OCI-LY7 (cell line): Measurements from ENCODE around the gene TMPRSS6. TPM values are rescaled to one million over a fixed set of nuclear protein-coding genes. Genes with fewer than 3 reads are reported as not detected.

Source experiments
- BruUV-seq: library from RNA; stranded (reverse); fragments of 400-500 nt; replicated peaks from 2 replicates; lab custom pipeline; 2021; lab: Mats Ljungman, UMichigan
- CTCF ChIA-PET: fragments of 300-600 bp; sonication (Branson Sonifier 250); formaldehyde crosslinking; loops from one replicate; lab custom pipeline; 2022; ENCODE audit warnings: antibody characterized with exemption; ENCODE audit not compliant: unreplicated experiment; lab: Charles Lee
- POLR2A ChIA-PET: fragments of 300-600 bp; sonication (Branson Sonifier 250); formaldehyde crosslinking; loops from one replicate; lab custom pipeline; 2022; ENCODE audit warnings: antibody characterized with exemption; lab: Charles Lee
- DNase-seq: peaks from one replicate; pipeline ENCODE4 v3.0.0-alpha.2; 2015; ENCODE audit warnings: low spot score
- H2AFZ ChIP-seq: fragments of 200-600 bp; sonication (generic), shearing (Covaris generic); 2 replicates; pipeline ENCODE4 v1.6.1; 2014; ENCODE audit warnings: mild to moderate bottlenecking, antibody characterized with exemption, low read length, moderate library complexity
- H3K27ac ChIP-seq: fragments of 200-600 bp; sonication (generic); 2 replicates; pipeline ENCODE4 v1.5.1; 2014; ENCODE audit warnings: mixed run types, low read depth, mild to moderate bottlenecking, moderate library complexity, low read length, inconsistent platforms; ENCODE audit not compliant: poor library complexity, severe bottlenecking
- H3K36me3 ChIP-seq: fragments of 200-600 bp; sonication (generic); 2 replicates; pipeline ENCODE4 v1.6.1; 2014; ENCODE audit warnings: mild to moderate bottlenecking, antibody characterized with exemption, low read length, moderate library complexity, mixed read lengths; ENCODE audit not compliant: insufficient read depth
- H3K4me1 ChIP-seq: fragments of 200-600 bp; sonication (generic); 2 replicates; pipeline ENCODE4 v1.5.1; 2014; ENCODE audit warnings: mild to moderate bottlenecking, low read length; ENCODE audit not compliant: insufficient read depth, poor library complexity, severe bottlenecking
- H3K4me2 ChIP-seq: fragments of 200-600 bp; sonication (generic); 2 replicates; pipeline ENCODE4 v1.6.1; 2014; ENCODE audit warnings: mild to moderate bottlenecking, low read length
- H3K4me3 ChIP-seq: fragments of 200-600 bp; sonication (generic); 2 replicates; pipeline ENCODE4 v1.5.1; 2014; ENCODE audit warnings: mild to moderate bottlenecking, low read depth, low read length; ENCODE audit not compliant: poor library complexity, severe bottlenecking
- H3K79me2 ChIP-seq: fragments of 200-600 bp; sonication (generic); 2 replicates; pipeline ENCODE4 v1.6.1; 2016; ENCODE audit warnings: low read depth, mild to moderate bottlenecking, low read length, moderate library complexity, mixed read lengths; ENCODE audit not compliant: insufficient read depth
- H3K9me2 ChIP-seq: fragments of 200-600 bp; sonication (generic); 2 replicates; pipeline ENCODE4 v1.6.1; 2016; ENCODE audit warnings: mild to moderate bottlenecking, low read length, mixed read lengths; ENCODE audit not compliant: insufficient read depth
- H3K9me3 ChIP-seq: fragments of 200-600 bp; sonication (generic); 2 replicates; pipeline ENCODE4 v1.6.1; 2014; ENCODE audit warnings: mild to moderate bottlenecking, mixed run types, low read length, mixed read lengths
- H4K20me1 ChIP-seq: fragments of 200-600 bp; sonication (generic); 2 replicates; pipeline ENCODE4 v1.6.1; 2014; ENCODE audit warnings: mild to moderate bottlenecking, antibody characterized with exemption, low read length, moderate library complexity, mixed read lengths; ENCODE audit not compliant: insufficient read depth
- EZH2phosphoT487 ChIP-seq: fragments of 200-600 bp; sonication (generic); IDR thresholded peaks from 2 replicates; pipeline ENCODE4 v1.6.1; 2018; ENCODE audit warnings: low read depth, borderline replicate concordance, mild to moderate bottlenecking, mixed run types, antibody characterized with exemption, low read length, moderate library complexity, mixed read lengths
- intact Hi-C: fragments of 100-400 bp; cut with micrococcal nuclease; formaldehyde crosslinking; loops from one replicate; pipeline ENCODE4 v1.10.0; 2022; ENCODE audit not compliant: unreplicated experiment
- total RNA-seq, 2 experiments: library from RNA; depleted of rRNA in 1 of 2; stranded (reverse); fragments of >200 nt in 1 of 2; shearing (Covaris generic) in 1 of 2; gene quantifications; 2 replicates each; pipeline ENCODE4 v1.2.3, GENCODE V29; 2014 to 2022
- TF ChIP-seq, protein P1 (sequence below): fragments of 200-600 bp; sonication (generic); conservative IDR thresholded peaks from 2 replicates; pipeline ENCODE4 v1.5.1; 2014; ENCODE audit warnings: mild to moderate bottlenecking, antibody characterized with exemption, low read length, moderate library complexity, mixed read lengths

Gene TMPRSS6
- total RNA-seq, 2 experiments from 2014 or later, result not detected

DNA sequence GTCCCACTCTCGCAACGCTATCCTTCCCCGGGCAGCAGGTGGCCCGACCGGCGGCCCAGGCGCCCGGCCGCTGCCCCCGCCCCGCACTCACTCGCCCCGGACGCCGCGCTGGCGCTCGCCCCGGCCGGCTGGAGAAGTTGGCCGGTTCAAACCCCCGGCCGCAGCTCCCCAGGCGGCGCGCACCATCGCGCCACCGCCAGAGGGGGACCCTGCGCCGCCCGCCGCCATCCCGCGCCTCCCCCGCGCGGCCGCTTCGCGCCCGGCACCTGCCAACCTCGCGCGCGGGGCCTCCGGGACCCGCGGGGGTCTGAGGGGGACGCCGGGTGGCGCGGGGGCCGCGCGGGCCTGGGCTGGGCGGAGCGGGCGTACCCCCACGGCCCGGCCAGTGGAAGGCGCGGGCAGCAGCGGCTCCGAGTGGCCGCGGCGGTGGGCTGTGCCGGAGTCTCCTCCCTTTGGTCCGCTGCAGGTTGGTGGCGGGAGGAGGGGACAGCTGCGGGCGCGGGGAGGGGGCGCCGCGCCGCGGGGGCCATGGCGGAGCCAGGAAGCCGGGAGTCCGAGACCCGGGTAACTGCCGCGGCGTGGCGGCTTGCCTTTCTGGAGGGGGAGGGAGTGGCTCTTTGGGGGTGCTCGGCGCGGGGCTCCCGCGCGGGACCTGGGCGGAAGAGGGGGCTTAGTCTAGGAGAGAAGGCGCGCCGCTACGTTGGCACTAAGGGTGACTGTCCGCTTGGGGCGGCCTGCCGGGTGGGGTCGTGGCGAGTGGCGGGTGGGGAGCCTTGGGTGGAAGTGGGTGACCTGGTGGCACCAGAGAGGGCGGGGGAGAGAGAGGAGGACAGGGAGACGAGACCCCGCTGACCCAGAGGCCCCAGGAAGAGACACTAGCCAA is 90.0 kb downstream of the TMPRSS6 start, which contains the start of the genes MPST and TST:
Gene MPST, plus strand, starts transcription at position 434 of the 883 bp plus-strand sequence. Its CDS starts 95 bp downstream, at position 529.
Gene TST, minus strand, starts transcription at position 139 of the 883 bp plus-strand sequence. CDS start 715 bp downstream, outside the sequence.
- Histone ChIP-seq H3K4me3 (peak within 1 kb of the TSS; percentile 90), H3K36me3 (no peaks in the 10 kb centered on the region), H3K27ac (peak within 1 kb of the TSS; percentile 46), H3K79me2 (peaks cover 6% of the 10 kb centered on the region; the same call in 1 of the 2 replicates), H2AFZ (peak within 1 kb of the TSS; percentile 96), H3K9me3 (no peaks in the 10 kb centered on the region), H4K20me1 (no peaks in the 10 kb centered on the region), H3K4me1 (peaks cover 13% of the 10 kb centered on the region), H3K9me2 (no peaks in the 10 kb centered on the region), H3K4me2 (peak within 1 kb of the TSS; percentile 85)
- TF ChIP-seq, protein P1, sequence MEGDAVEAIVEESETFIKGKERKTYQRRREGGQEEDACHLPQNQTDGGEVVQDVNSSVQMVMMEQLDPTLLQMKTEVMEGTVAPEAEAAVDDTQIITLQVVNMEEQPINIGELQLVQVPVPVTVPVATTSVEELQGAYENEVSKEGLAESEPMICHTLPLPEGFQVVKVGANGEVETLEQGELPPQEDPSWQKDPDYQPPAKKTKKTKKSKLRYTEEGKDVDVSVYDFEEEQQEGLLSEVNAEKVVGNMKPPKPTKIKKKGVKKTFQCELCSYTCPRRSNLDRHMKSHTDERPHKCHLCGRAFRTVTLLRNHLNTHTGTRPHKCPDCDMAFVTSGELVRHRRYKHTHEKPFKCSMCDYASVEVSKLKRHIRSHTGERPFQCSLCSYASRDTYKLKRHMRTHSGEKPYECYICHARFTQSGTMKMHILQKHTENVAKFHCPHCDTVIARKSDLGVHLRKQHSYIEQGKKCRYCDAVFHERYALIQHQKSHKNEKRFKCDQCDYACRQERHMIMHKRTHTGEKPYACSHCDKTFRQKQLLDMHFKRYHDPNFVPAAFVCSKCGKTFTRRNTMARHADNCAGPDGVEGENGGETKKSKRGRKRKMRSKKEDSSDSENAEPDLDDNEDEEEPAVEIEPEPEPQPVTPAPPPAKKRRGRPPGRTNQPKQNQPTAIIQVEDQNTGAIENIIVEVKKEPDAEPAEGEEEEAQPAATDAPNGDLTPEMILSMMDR, result peak; percentile 24; the same call in 1 of the 2 replicates
- no peak for TF ChIP-seq EZH2phosphoT487
- POLR2A ChIA-PET, result interaction anchor here (0.5 to 0.8 kb wide), 4 partner anchors 27 to 560 kb away, joined by 3 to 4 read pairs (median 3); partner anchors contain the start of genes EIF3D and LGALS2
- intact Hi-C loops, result loop anchor here (5.0 kb wide), 1 partner anchor 157 kb away; the partner anchor contains the start of gene NCF4
- BruUV-seq, result no TSS peak
- CTCF ChIA-PET, result interaction anchor here (1.0 kb wide), 1 partner anchor 25 kb away, joined by 10 read pairs; no protein-coding TSS in a partner anchor
- peak; percentile 86 for DNase-seq

DNA sequence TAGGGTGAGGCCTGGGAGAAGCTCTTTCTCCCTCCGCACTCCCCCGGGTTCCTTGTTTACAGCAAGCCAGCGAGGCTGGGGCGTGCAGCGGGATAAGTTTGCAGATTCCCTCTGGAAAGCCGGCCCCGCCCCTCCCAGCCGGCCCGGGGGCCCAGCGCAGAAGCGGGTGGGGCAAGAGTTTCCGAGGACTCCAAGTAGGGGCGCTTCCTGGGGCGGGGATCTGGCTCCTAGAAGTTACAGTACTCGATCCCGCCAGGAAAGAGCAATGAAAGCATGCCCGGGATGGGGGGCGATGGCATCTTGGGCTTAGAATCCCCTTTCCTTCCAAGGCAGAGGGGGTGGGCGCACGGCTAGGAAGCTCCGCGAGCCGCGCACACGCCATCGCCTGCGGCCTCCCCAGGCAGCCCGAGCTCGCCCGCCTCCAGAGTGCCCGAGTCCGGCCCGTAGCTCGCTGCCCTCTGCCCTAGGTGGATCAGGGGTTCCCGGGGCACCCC is 90.7 kb downstream of the TMPRSS6 start:
- peak overlapping the region; percentile 90 for H3K4me3 ChIP-seq
- no peaks in the 10 kb centered on the region for H4K20me1 ChIP-seq
- no peaks in the 10 kb centered on the region for H3K9me3 ChIP-seq
- POLR2A ChIA-PET, result interaction anchor here (0.5 to 0.6 kb wide), 3 partner anchors 50 to 561 kb away, joined by 3 to 4 read pairs (median 3); partner anchors contain the start of gene LGALS2
- no peaks in the 10 kb centered on the region for H3K36me3 ChIP-seq
- no peaks in the 10 kb centered on the region for H3K9me2 ChIP-seq
- BruUV-seq, result no TSS peak
- H2AFZ ChIP-seq, result peak overlapping the region; percentile 54; the same call in 1 of the 2 replicates
- H3K79me2 ChIP-seq, result peaks cover 6% of the 10 kb centered on the region; the same call in 1 of the 2 replicates
- TF ChIP-seq EZH2phosphoT487, result no peak
- TF ChIP-seq, protein P1, result no peak
- CTCF ChIA-PET, result interaction anchor here (1.0 kb wide), 1 partner anchor 26 kb away, joined by 10 read pairs; no protein-coding TSS in a partner anchor
- peak overlapping the region; percentile 85 for H3K4me2 ChIP-seq
- DNase-seq, result no peak
- H3K4me1 ChIP-seq, result peaks cover 13% of the 10 kb centered on the region
- intact Hi-C loops, result loop anchor here (5.0 kb wide), 1 partner anchor 157 kb away; the partner anchor contains the start of gene NCF4
- H3K27ac ChIP-seq, result peak overlapping the region; percentile 24
